MCF 10A (cell line): Measurements from ENCODE around the gene UBE2I. TPM values are rescaled to one million over a fixed set of nuclear protein-coding genes. Genes with fewer than 3 reads are reported as not detected.

Experiments
- BruUV-seq: library from RNA; stranded (reverse); fragments of 400-500 nt; replicated peaks from 2 replicates; lab custom pipeline; 2021; lab: Mats Ljungman, UMichigan
- CTCF ChIA-PET: fragments of 300-600 bp; sonication (Branson Sonifier 250); formaldehyde crosslinking; extraction: SDS; loops from one replicate; lab custom pipeline; 2021; ENCODE audit warnings: antibody characterized with exemption, inconsistent platforms; lab: Yijun Ruan, JAX
- POLR2A ChIA-PET: fragments of 300-600, 350-650 bp; sonication (Branson Sonifier 250); formaldehyde crosslinking; extraction: SDS; loops from one replicate; lab custom pipeline; 2020; ENCODE audit warnings: antibody characterized with exemption, inconsistent platforms; lab: Yijun Ruan, JAX
- DNase-seq: peaks from one replicate; pipeline ENCODE4 v3.0.0-alpha.2; 2018; ENCODE audit not compliant: unreplicated experiment
- H3K27ac Mint-ChIP-seq: one replicate; pipeline ENCODE4 v1.8.0; 2022; ENCODE audit warnings: mild to moderate bottlenecking, low read depth, mixed read lengths; ENCODE audit not compliant: unreplicated experiment
- H3K27me3 Mint-ChIP-seq: one replicate; pipeline ENCODE4 v1.8.0; 2022; ENCODE audit warnings: mixed read lengths; ENCODE audit not compliant: insufficient read depth, unreplicated experiment
- H3K36me3 Mint-ChIP-seq: one replicate; pipeline ENCODE4 v1.8.0; 2022; ENCODE audit warnings: mild to moderate bottlenecking, moderate library complexity, mixed read lengths; ENCODE audit not compliant: insufficient read depth, unreplicated experiment
- H3K4me1 Mint-ChIP-seq: one replicate; pipeline ENCODE4 v1.8.0; 2022; ENCODE audit warnings: mixed read lengths; ENCODE audit not compliant: insufficient read depth, unreplicated experiment
- H3K4me3 Mint-ChIP-seq: one replicate; pipeline ENCODE4 v1.8.0; 2022; ENCODE audit warnings: mild to moderate bottlenecking, moderate library complexity, mixed read lengths; ENCODE audit not compliant: unreplicated experiment
- H3K9me3 Mint-ChIP-seq: one replicate; pipeline ENCODE4 v1.8.0; 2022; ENCODE audit warnings: mixed read lengths; ENCODE audit not compliant: unreplicated experiment
- CTCF ChIP-seq: fragments of 200-600 bp; IDR thresholded peaks from one replicate; pipeline ENCODE4 v1.8.0; 2022; ENCODE audit warnings: antibody characterized with exemption, mild to moderate bottlenecking; ENCODE audit not compliant: unreplicated experiment
- intact Hi-C: fragments of 100-400 bp; cut with micrococcal nuclease; formaldehyde crosslinking; loops from 2 replicates; pipeline ENCODE4 v1.14.1; 2022
- total RNA-seq: library from RNA; stranded (reverse); gene quantifications from 2 replicates; pipeline ENCODE4 v1.2.3, GENCODE V29; 2022

Gene UBE2I
- total RNA-seq, 1 experiment from 2014 or later, result 163 TPM

- no peak for DNase-seq
- no peak for TF ChIP-seq CTCF
- BruUV-seq, result no TSS peak
- Mint-ChIP-seq H3K4me1 (no peaks in the 10 kb centered on the region), H3K4me3 (no peak overlapping the region), H3K27me3 (no peaks in the 10 kb centered on the region), H3K36me3 (peaks cover 34% of the 10 kb centered on the region), H3K27ac (no peak overlapping the region), H3K9me3 (no peaks in the 10 kb centered on the region)
- ChIA-PET POLR2A (interaction anchor here (0.5 to 1.3 kb wide), 3 partner anchors 17 to 30 kb away, joined by 3 to 7 read pairs (median 3); no protein-coding TSS in a partner anchor), CTCF (interaction anchor here (0.6 kb wide), 1 partner anchor 47 kb away, joined by 4 read pairs; no protein-coding TSS in a partner anchor)
- intact Hi-C loops, result no loop called here
Measured at GRCh38 chr16:1366712-1367299, 57.4 kb downstream of the UBE2I start.

- peaks cover 29% of the 10 kb centered on the region for H3K36me3 Mint-ChIP-seq
- H3K4me3 Mint-ChIP-seq, result no peak overlapping the region
- TF ChIP-seq CTCF, result no peak
- H3K27ac Mint-ChIP-seq, result no peak overlapping the region
- H3K4me1 Mint-ChIP-seq, result no peaks in the 10 kb centered on the region
- CTCF ChIA-PET, result no interaction called here
- POLR2A ChIA-PET, result interaction anchor here (0.6 to 1.2 kb wide), 2 partner anchors 9 to 14 kb away, joined by 3 to 4 read pairs; no protein-coding TSS in a partner anchor
- no peaks in the 10 kb centered on the region for H3K27me3 Mint-ChIP-seq
- intact Hi-C loops, result no loop called here
- H3K9me3 Mint-ChIP-seq, result no peaks in the 10 kb centered on the region
- no peak for DNase-seq
- no TSS peak for BruUV-seq
Measured at GRCh38 chr16:1367486-1368174, 58.2 kb downstream of the UBE2I start.

GRCh38 chr16:1371054-1371978 is 61.9 kb downstream of the UBE2I start:
- intact Hi-C loops, result no loop called here
- Mint-ChIP-seq H3K4me1 (no peaks in the 10 kb centered on the region), H3K9me3 (no peaks in the 10 kb centered on the region), H3K36me3 (peaks cover 22% of the 10 kb centered on the region), H3K4me3 (no peak overlapping the region), H3K27ac (no peak overlapping the region), H3K27me3 (no peaks in the 10 kb centered on the region)
- no TSS peak for BruUV-seq
- ChIA-PET POLR2A (no interaction called here), CTCF (interaction anchor here (0.6 kb wide), 2 partner anchors 9 to 11 kb away, joined by 4 to 7 read pairs; no protein-coding TSS in a partner anchor)
- no peak for DNase-seq
- no peak for TF ChIP-seq CTCF
